HG03432 (cell line): Measurements from ENCODE around the gene PFDN4.
"Not testable (repeated sequence)": the region's sequence is repeated elsewhere in the genome, so short reads cannot be mapped to it uniquely, and the experiment has no call there.

Source experiments
- ATAC-seq: cut with Tn5 transposase; IDR thresholded peaks from one replicate; pipeline ENCODE4 v1.9.1; 2021; ENCODE audit warnings: mild to moderate bottlenecking, moderate library complexity; ENCODE audit not compliant: unreplicated experiment

PFDN4 gene

GRCh38 chr20:54223285-54223684, 15.4 kb downstream of the PFDN4 start:
- no peak for ATAC-seq

- no peak for ATAC-seq
Measured at GRCh38 chr20:54223751-54224150, 15.9 kb downstream of the PFDN4 start.

- ATAC-seq, result not testable (repeated sequence)
Measured at GRCh38 chr20:54224642-54225041, 16.8 kb downstream of the PFDN4 start.

DNA sequence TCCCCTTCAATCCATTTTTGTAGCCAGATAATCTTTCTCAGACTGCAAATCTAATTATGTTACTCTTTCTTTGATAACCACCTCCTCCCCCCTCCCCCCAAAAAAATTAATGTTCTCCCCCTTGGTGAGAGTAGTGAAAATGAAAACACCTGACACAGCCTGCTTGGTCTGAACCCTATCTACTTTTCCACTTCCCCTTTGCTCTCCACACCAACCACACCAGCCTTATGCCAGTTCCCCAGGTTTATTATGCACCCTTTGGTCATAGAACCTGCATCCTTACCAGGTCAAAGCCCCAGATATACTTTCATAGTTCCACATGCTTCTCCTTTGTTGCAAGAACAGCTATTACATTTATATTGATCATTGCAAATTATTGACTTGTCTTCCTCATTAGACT, 19.4 kb downstream of the PFDN4 start:
- ATAC-seq, result peak; percentile 90

GRCh38 chr20:54227751-54228150, 19.9 kb downstream of the PFDN4 start:
- ATAC-seq, result no peak

- no peak for ATAC-seq
Measured at GRCh38 chr20:54228841-54229240, 21.0 kb downstream of the PFDN4 start.

DNA sequence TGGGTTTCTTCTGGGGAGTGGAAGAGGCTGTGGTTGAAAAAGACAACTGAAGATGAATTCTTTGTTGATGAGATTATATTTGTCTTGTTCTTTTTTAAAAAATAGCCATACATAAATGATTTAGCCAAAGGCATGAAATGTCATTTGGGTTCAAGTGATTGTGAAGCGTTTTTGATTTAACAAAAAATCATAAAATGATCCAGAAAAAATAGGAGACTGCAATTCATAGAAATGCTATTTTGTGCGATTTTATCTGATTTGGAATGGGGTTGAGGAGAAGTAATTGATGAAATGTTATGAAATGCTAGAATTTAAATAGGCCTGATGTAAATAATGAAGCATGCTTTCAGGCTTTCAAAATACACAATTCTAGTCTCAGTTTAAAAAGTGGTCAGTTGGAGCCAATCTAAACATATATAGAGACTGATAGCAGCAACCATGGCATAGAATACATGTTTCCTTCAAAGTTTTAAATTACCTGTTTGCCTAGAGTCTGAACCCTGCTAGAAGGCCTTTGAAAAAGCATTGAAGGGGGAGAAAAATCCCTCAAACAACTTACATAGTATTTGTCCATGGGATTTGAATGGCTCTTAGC, 21.8 kb downstream of the PFDN4 start:
- no peak for ATAC-seq

GRCh38 chr20:54231036-54231435, 23.1 kb downstream of the PFDN4 start:
- ATAC-seq, result no peak

DNA sequence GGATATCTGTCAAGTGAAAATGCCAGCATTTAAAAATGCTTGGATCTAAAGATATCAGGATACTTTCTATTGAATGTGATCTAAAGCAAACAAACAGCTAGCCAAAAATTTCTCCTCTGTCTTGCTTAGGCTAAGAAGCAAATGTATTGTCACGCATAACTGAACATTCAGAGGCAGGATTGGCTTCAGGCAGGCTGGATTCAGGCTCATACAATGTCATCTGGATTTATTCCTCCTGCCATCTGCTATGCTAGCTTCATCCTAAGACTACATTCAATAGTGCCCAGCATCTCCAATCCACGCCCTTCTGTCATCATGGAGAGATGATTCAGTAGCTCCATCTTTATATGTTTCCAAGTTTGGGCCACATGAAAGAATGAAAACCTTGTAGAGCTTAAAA, 27.1 kb downstream of the PFDN4 start:
- ATAC-seq, result no peak

GRCh38 chr20:54237116-54237943, 29.4 kb downstream of the PFDN4 start:
- ATAC-seq, result no peak

DNA sequence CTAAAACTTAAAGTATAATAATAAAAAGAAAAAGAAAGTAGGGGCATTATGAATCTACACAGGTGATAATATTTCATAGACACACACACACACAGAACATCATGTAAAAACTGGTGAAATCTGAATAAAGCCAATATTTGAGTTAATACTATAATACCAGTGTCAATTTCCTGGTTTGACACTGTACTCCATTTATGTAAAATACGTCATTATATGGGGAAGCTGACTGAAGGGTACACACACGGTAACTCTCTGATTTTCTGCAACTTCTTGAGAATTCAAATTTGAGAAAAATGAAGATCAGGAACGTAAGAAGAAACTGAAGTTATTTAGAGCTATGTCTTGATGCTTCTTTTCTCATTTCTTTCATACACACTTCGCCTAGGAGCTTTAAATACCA, 36.2 kb downstream of the PFDN4 start:
- no peak for ATAC-seq

DNA sequence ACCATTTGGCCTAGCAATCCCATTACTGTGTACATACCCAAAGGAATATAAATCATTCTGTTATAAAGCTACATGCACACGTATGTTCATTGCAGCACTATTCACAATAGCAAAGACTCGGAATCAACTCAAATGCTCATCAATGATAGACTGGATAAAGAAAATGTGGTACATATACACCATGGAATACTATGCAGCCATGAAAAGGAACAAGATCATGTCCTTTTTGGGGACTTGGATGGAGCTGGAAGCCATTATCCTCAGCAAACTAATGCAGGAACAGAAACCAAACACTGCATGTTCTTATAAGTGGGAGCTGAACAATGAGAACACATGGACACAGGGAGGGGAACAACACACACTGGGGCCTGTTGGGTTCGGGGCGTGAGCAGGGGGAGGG, 40.8 kb downstream of the PFDN4 start:
- ATAC-seq, result not testable (repeated sequence)

- ATAC-seq, result no peak
Measured at GRCh38 chr20:54250691-54251090, 42.8 kb downstream of the PFDN4 start.

DNA sequence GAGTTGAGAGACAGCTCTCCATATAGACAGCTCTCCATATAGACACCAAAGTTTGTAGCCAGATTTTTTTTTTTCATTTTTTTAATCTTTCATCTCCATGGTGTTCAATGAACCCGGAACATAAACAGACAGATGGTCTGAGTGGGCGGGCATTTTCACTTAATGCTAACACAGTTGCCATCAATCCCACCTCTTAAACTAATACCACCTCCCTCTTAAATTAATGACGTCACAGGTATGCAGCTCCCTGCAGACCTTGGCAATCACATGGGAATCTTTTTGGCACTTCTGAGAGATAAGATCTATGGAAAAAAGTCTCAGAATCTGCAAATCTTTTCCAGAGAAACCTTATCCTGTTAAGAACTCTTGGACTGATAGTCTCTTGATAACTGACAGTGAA, 43.2 kb downstream of the PFDN4 start:
- ATAC-seq, result no peak

DNA sequence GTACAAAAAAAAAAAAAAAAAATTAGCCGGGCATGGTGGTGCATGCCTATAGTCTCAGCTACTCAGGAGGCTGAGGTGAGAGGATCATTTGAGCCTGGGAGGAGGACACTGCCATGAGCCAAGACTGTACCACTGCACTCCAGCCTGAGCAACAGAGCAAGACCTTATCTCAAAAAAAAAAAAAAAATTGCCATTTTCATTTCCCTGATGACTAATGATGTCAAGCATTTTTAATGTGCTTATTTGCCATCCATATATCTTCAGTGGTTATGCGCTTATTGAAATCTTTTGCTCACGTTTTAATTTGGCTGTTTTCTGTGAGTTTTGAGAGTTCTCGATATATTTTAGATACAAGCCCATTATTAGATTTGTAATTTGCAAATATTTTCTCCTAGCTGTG, 46.7 kb downstream of the PFDN4 start:
- ATAC-seq, result no peak

- ATAC-seq, result no peak
Measured at GRCh38 chr20:54255157-54255556, 47.3 kb downstream of the PFDN4 start.

DNA sequence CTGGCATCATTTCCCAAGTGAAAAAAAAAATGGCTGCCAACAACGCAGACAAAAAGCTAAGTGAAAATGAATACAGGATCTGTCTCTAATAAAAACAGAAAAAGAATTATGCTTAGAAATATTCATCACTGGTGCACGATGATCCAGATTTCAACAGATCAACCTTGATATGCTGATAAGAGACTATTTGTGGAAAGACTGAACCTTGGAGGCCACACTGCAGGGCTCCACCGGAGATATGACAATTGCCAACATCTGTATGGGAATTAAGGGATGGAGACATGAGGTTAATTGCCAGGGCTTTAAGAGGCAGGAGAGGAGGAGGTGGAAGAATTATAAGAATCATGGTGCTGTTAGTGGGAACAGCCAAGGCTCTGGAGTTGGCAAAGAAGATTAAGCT, 48.3 kb downstream of the PFDN4 start:
- ATAC-seq, result no peak

GRCh38 chr20:54257071-54257816, 49.4 kb downstream of the PFDN4 start:
- ATAC-seq, result no peak

DNA sequence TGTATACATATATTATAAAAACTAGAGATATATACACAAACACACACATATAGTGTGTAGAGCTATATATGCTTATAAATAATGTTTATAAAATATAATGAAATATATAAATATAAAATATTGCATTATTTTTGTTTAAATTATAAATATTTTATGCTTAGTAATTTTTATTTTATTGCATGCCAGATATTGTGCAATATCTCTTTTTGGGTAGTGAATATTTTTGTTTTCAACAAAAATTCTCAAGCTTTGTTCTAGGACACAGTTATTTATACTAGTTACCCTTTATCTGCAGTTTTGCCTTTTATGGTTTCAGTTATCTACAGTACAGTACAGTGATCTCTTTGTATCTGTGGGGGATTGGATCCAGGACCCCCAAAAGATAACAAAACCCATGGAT, 52.2 kb downstream of the PFDN4 start:
- ATAC-seq, result no peak

DNA sequence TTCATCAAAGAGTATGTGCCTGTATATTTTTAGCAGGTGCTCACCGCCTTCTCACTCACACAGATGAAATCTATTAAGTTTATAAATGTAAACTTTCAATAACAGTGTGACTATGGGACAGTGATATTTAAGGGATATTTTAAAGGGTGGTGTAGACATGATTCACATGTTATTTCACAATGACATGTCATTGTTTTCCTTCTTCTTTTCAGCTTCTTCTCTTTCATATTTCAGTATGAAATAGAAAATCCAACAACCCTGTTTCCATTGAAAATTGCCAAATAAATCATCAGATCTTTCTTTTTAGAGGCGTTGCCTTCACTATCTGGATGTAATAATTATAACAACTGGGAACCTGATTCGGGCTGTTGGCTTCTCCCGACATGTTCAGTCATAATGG, 54.8 kb downstream of the PFDN4 start:
- ATAC-seq, result no peak

GRCh38 chr20:54263116-54263690, 55.3 kb downstream of the PFDN4 start:
- no peak for ATAC-seq

DNA sequence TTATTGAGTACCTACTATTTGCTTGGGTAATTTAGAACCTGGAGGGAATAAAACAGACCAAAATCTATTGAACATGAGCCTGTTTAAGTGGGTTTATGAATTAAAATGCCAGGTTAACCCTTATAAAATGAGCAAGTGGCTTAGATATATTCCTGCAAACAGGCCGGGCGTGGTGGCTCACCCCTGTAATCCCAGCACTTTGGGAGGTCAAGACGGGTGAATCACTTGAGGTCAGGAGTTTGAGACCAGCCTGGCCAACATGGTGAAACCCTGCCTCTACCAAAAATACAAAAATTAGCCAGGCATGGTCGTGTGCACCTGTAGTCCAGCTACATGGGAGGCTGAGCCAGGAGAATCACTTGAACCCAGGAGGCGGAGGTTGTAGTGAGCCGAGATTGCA, 57.9 kb downstream of the PFDN4 start:
- not testable (repeated sequence) for ATAC-seq
